ENCODE measurements around the gene NAA60. TPM values are rescaled to one million over a fixed set of nuclear protein-coding genes. Genes with fewer than 3 reads are reported as not detected.
"Not testable (repeated sequence)": the region's sequence is repeated elsewhere in the genome, so short reads cannot be mapped to it uniquely, and the experiment has no call there.

The NAA60 gene
- total RNA-seq, 1 donor from 2014 or later, result 27.1 TPM

DNA sequence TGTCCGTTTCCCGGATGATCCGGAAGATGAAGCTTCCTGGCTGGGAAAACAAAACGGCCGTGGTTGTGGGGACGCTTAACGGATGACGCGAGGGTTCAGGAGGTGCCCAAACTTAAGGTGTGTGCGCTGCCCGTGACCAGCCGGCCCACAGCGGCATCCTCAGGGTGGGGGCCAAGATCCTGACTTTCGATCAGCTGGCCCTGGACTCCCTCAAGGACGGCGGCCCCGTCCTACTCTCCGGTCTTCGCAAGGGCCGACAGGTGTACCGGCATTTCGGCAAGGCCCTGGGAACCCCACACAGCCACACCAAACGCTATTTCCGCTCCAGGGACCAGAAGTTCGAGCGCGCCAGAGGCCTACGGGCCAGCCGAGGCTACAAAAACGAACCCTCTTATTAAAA, 52.9 kb downstream of the NAA60 start:
- no peak for DNase-seq (ENCODE audit: low read depth)
- H3K4me3 ChIP-seq (ENCODE audit: low read depth, low read length), result no peak overlapping the region
- TF ChIP-seq, protein P1, sequence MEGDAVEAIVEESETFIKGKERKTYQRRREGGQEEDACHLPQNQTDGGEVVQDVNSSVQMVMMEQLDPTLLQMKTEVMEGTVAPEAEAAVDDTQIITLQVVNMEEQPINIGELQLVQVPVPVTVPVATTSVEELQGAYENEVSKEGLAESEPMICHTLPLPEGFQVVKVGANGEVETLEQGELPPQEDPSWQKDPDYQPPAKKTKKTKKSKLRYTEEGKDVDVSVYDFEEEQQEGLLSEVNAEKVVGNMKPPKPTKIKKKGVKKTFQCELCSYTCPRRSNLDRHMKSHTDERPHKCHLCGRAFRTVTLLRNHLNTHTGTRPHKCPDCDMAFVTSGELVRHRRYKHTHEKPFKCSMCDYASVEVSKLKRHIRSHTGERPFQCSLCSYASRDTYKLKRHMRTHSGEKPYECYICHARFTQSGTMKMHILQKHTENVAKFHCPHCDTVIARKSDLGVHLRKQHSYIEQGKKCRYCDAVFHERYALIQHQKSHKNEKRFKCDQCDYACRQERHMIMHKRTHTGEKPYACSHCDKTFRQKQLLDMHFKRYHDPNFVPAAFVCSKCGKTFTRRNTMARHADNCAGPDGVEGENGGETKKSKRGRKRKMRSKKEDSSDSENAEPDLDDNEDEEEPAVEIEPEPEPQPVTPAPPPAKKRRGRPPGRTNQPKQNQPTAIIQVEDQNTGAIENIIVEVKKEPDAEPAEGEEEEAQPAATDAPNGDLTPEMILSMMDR (IDR thresholded peaks at IDR 0.05; ENCODE audit: insufficient read depth, low read length, poor library complexity, severe bottlenecking), result no peak
- no peaks in the 10 kb centered on the region for H3K36me3 ChIP-seq (ENCODE audit: control insufficient read depth, insufficient read depth, low read length)
- no peaks in the 10 kb centered on the region for H3K27me3 ChIP-seq (ENCODE audit: control insufficient read depth, insufficient read depth, low read length)

DNA sequence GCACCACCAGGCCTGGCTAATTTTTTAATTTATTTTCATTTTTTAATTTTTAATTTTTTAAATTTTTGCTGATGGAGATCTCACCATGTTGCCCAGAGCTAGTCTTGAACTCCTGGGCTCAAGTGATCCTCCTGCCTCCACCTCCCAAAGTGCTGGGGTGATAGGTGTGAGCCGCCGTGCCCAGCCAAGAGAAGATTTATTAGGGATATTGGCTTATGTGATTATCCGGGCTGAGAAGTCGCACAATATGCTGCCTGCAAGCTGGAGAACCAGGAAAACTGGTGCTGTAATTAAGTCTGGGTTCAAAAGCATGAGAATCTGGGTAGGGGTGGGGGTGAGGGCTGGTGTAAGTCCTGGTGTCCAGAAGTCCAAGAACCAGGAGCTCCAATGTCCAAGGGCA, 54.3 kb downstream of the NAA60 start:
- no peak for DNase-seq (ENCODE audit: low read depth)
- no peaks in the 10 kb centered on the region for H3K36me3 ChIP-seq (ENCODE audit: control insufficient read depth, insufficient read depth, low read length)
- no peaks in the 10 kb centered on the region for H3K27me3 ChIP-seq (ENCODE audit: control insufficient read depth, insufficient read depth, low read length)
- H3K4me3 ChIP-seq (ENCODE audit: low read depth, low read length), result no peak overlapping the region
- TF ChIP-seq, protein P1 (IDR thresholded peaks at IDR 0.05; ENCODE audit: insufficient read depth, low read length, poor library complexity, severe bottlenecking), result no peak

DNA sequence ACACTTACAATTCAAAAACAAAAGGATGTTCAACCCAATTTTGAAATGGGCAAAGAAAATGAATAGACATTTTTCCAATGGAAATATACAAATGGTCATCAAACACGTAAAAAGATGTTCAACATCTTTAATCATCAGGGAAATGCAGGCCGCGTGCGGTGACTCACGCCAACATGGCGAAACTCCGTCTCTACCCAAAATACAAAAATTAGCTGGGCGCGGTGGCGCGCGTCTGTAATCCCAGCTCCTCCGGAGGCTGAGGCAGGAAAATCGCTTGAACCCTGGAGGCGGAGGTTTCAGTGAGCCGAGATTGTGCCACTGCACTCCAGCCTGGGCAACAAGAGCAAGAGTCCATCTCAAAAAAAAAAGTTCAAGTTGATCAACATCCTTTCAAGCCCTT, 55.5 kb downstream of the NAA60 start:
- DNase-seq (ENCODE audit: low read depth), result no peak
- Histone ChIP-seq H3K4me3 (ENCODE audit: low read depth, low read length) (no peak overlapping the region), H3K27me3 (ENCODE audit: control insufficient read depth, insufficient read depth, low read length) (no peaks in the 10 kb centered on the region), H3K36me3 (ENCODE audit: control insufficient read depth, insufficient read depth, low read length) (no peaks in the 10 kb centered on the region)
- TF ChIP-seq, protein P1 (IDR thresholded peaks at IDR 0.05; ENCODE audit: insufficient read depth, low read length, poor library complexity, severe bottlenecking), result no peak

- H3K4me3 ChIP-seq (ENCODE audit: low read depth, low read length), result peak overlapping the region; percentile 74
- not testable (repeated sequence) for DNase-seq (ENCODE audit: low read depth); H3K36me3 ChIP-seq (ENCODE audit: control insufficient read depth, insufficient read depth, low read length); H3K27me3 ChIP-seq (ENCODE audit: control insufficient read depth, insufficient read depth, low read length)
Observed at GRCh38 chr16:3501412-3501761, 57.9 kb downstream of the NAA60 start.

DNA sequence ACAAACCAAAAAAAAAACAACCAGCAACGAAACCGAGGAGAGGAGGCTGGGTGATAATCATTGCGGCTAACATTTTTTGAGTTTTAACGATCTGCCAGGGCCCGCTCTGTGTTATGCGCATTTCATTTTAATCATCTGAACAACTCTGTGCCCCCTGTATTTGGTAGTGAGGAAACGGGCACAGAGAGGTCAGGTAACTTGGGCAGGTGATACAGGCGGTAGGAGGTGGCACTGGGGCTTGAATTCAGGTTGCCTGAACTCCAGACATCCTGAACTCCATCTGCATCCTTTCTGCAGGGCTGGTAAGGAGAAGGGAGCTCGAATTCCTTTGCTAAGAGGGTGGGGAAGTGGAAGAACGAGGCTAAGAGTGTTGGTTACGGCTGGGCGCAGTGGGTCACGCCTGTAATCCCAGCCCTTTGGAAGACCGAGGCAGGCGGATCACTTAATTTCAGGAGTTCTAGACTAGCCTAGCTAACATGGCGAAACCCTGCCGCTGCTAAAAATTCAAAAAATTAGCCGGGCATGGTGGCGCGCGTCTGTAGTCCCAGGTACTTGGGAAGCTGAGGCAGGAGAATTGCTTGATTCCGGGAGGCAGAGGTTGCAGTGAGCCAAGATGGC, 58.4 kb downstream of the NAA60 start:
- no peaks in the 10 kb centered on the region for H3K27me3 ChIP-seq (ENCODE audit: control insufficient read depth, insufficient read depth, low read length)
- no peak for DNase-seq (ENCODE audit: low read depth)
- TF ChIP-seq, protein P1 (IDR thresholded peaks at IDR 0.05; ENCODE audit: insufficient read depth, low read length, poor library complexity, severe bottlenecking), result no peak
- peak overlapping the region; percentile 74 for H3K4me3 ChIP-seq (ENCODE audit: low read depth, low read length)
- no peaks in the 10 kb centered on the region for H3K36me3 ChIP-seq (ENCODE audit: control insufficient read depth, insufficient read depth, low read length)

DNA sequence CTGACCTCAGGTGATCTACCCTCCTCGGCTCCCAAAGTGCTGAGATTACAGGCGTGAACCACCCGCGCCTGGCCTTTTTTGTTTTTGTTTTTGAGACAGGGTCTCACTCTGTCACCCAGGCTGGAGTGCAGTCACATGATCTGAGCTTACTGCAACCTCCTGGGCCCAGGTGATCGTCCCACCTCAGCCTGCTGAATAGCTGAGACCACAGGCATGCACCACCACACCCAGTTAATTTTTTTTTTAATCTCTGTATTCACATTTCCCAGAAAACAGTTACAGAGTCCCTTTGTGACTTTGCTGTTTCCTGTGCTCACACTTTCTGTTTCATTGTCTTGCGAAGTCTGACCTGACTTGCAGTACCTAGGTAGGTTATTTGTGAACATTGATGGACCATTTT, 60.0 kb downstream of the NAA60 start:
- DNase-seq (ENCODE audit: low read depth), result no peak
- no peak overlapping the region for H3K4me3 ChIP-seq (ENCODE audit: low read depth, low read length)
- TF ChIP-seq, protein P1 (IDR thresholded peaks at IDR 0.05; ENCODE audit: insufficient read depth, low read length, poor library complexity, severe bottlenecking), result no peak
- no peaks in the 10 kb centered on the region for H3K27me3 ChIP-seq (ENCODE audit: control insufficient read depth, insufficient read depth, low read length)
- no peaks in the 10 kb centered on the region for H3K36me3 ChIP-seq (ENCODE audit: control insufficient read depth, insufficient read depth, low read length)
